Glutamatergic neuron (in vitro differentiated cells): ENCODE results near the gene UBR3. TPM values are rescaled to one million over a fixed set of nuclear protein-coding genes. Genes with fewer than 3 reads are reported as not detected.
A peak's percentile ranks its signal among the peaks of the same experiment; 100 is the strongest.
"Not testable (repeated sequence)": the region's sequence is repeated elsewhere in the genome, so short reads cannot be mapped to it uniquely, and the experiment has no call there.

Source experiments
- DNase-seq: peaks from one replicate; pipeline ENCODE4 v3.0.0; 2022
- H3K27ac Mint-ChIP-seq: one replicate; pipeline ENCODE4 v1.8.0; 2020; ENCODE audit warnings: mild to moderate bottlenecking, mixed read lengths, inconsistent platforms; ENCODE audit not compliant: unreplicated experiment
- H3K27me3 Mint-ChIP-seq: one replicate; pipeline ENCODE4 v1.8.0; 2020; ENCODE audit warnings: mild to moderate bottlenecking, moderate library complexity, mixed read lengths, inconsistent platforms; ENCODE audit not compliant: unreplicated experiment
- H3K36me3 Mint-ChIP-seq: one replicate; pipeline ENCODE4 v1.8.0; 2020; ENCODE audit warnings: mild to moderate bottlenecking, mixed read lengths, inconsistent platforms; ENCODE audit not compliant: unreplicated experiment
- H3K4me1 Mint-ChIP-seq: one replicate; pipeline ENCODE4 v1.8.0; 2020; ENCODE audit warnings: mild to moderate bottlenecking, low read depth, mixed read lengths, inconsistent platforms; ENCODE audit not compliant: unreplicated experiment
- H3K4me3 Mint-ChIP-seq: one replicate; pipeline ENCODE4 v1.8.0; 2020; ENCODE audit warnings: mild to moderate bottlenecking, mixed read lengths, inconsistent platforms; ENCODE audit not compliant: unreplicated experiment
- H3K9me3 Mint-ChIP-seq: one replicate; pipeline ENCODE4 v1.8.0; 2020; ENCODE audit warnings: mild to moderate bottlenecking, moderate library complexity, mixed read lengths, inconsistent platforms; ENCODE audit not compliant: unreplicated experiment
- CTCF ChIP-seq: fragments of 200-600 bp; sonication (generic); IDR thresholded peaks from one replicate; pipeline ENCODE4 v1.5.0; 2021; ENCODE audit not compliant: partially characterized antibody, unreplicated experiment
- total RNA-seq: library from RNA; stranded (reverse); fragmentation: NEBNext Ultra II Directional; extraction: Animal tissue kit (Norgen Biotek cat#: 25700); gene quantifications from one replicate; pipeline ENCODE4 v1.2.1, GENCODE V29; 2021; ENCODE audit not compliant: unreplicated experiment

Gene UBR3
- total RNA-seq, 1 donor from 2014 or later = 59.8 TPM

- DNase-seq = peak; percentile 93
- no peak for TF ChIP-seq CTCF
- peaks cover 3% of the 10 kb centered on the region for H3K27me3 Mint-ChIP-seq
- no peaks in the 10 kb centered on the region for H3K36me3 Mint-ChIP-seq
- peak within 1 kb of the TSS; percentile 92 for H3K4me3 Mint-ChIP-seq
- peak within 1 kb of the TSS; percentile 55 for H3K27ac Mint-ChIP-seq
- H3K9me3 Mint-ChIP-seq = no peaks in the 10 kb centered on the region
- peaks cover 3% of the 10 kb centered on the region for H3K4me1 Mint-ChIP-seq
These were observed 28.3 kb upstream of the UBR3 start, which contains the start of gene SSB for GRCh38 chr2:169798718-169799592. Gene SSB (plus strand): TSS chr2:169798871. CDS start chr2:169800961, 2,090 bp downstream.

GRCh38 chr2:169803480-169803879, 23.8 kb upstream of the UBR3 start:
- no peak for TF ChIP-seq CTCF
- no peaks in the 10 kb centered on the region for H3K9me3 Mint-ChIP-seq
- peaks cover 3% of the 10 kb centered on the region for H3K4me1 Mint-ChIP-seq
- no peak overlapping the region for H3K4me3 Mint-ChIP-seq
- no peaks in the 10 kb centered on the region for H3K36me3 Mint-ChIP-seq
- no peak for DNase-seq
- H3K27ac Mint-ChIP-seq = no peak overlapping the region
- H3K27me3 Mint-ChIP-seq = no peaks in the 10 kb centered on the region

- no peaks in the 10 kb centered on the region for H3K9me3 Mint-ChIP-seq
- H3K27ac Mint-ChIP-seq = no peak overlapping the region
- H3K27me3 Mint-ChIP-seq = no peaks in the 10 kb centered on the region
- TF ChIP-seq CTCF = no peak
- H3K4me3 Mint-ChIP-seq = no peak overlapping the region
- no peak for DNase-seq
- H3K4me1 Mint-ChIP-seq = no peaks in the 10 kb centered on the region
- H3K36me3 Mint-ChIP-seq = no peaks in the 10 kb centered on the region
These were observed 20.7 kb upstream of the UBR3 start for GRCh38 chr2:169806586-169806985.

GRCh38 chr2:169808221-169808620, 19.0 kb upstream of the UBR3 start:
- Mint-ChIP-seq H3K4me1 (no peaks in the 10 kb centered on the region), H3K9me3 (no peaks in the 10 kb centered on the region), H3K27ac (no peak overlapping the region), H3K36me3 (no peaks in the 10 kb centered on the region), H3K4me3 (no peak overlapping the region), H3K27me3 (no peaks in the 10 kb centered on the region)
- no peak for TF ChIP-seq CTCF
- DNase-seq = no peak

GRCh38 chr2:169815849-169816248, 11.4 kb upstream of the UBR3 start:
- Mint-ChIP-seq H3K4me3 (no peak overlapping the region), H3K36me3 (peaks cover 9% of the 10 kb centered on the region), H3K4me1 (no peaks in the 10 kb centered on the region), H3K27ac (no peak overlapping the region), H3K9me3 (peaks cover 3% of the 10 kb centered on the region), H3K27me3 (no peaks in the 10 kb centered on the region)
- no peak for DNase-seq
- no peak for TF ChIP-seq CTCF

- not testable (repeated sequence) for H3K4me1 Mint-ChIP-seq, H3K27ac Mint-ChIP-seq, H3K27me3 Mint-ChIP-seq, H3K4me3 Mint-ChIP-seq, DNase-seq, H3K36me3 Mint-ChIP-seq, H3K9me3 Mint-ChIP-seq
These were observed 10.3 kb upstream of the UBR3 start for GRCh38 chr2:169816961-169817360.

GRCh38 chr2:169817369-169817768, 9.9 kb upstream of the UBR3 start:
- H3K27ac Mint-ChIP-seq = not testable (repeated sequence)

More at GRCh38 chr2:169817369-169817768, 9.9 kb upstream of the UBR3 start:
- not testable (repeated sequence) for H3K27me3 Mint-ChIP-seq, H3K36me3 Mint-ChIP-seq, H3K9me3 Mint-ChIP-seq, H3K4me1 Mint-ChIP-seq, DNase-seq, H3K4me3 Mint-ChIP-seq
